DMS 273 (cell line): ENCODE data around the gene KAT6B.
"Not testable (repeated sequence)": the region's sequence is repeated elsewhere in the genome, so short reads cannot be mapped to it uniquely, and the experiment has no call there.

ENCODE experiments used
- DNase-seq: peaks from one replicate; lab custom pipeline; 2025; ENCODE audit not compliant: unreplicated experiment; lab: John Stamatoyannopoulos, UW

Gene KAT6B

DNA sequence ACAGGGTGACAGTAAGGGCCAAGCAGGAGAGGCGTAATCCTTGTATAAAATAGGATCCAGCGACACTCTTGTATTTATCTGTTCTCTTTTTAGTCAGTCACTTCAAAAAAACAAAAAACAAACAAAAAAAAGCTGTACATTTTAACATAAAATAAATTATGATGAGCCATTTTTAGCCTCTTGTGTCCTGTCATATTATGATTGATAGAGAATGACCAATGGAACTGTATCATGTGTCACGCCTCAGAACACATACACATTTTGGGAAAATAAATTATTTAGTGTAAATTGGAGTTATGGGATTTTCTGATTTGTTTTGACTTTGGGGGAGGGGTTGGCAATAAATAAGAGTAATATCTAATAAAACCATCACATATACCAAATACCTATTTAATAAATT, 205.7 kb downstream of the KAT6B start:
- DNase-seq = no peak

DNA sequence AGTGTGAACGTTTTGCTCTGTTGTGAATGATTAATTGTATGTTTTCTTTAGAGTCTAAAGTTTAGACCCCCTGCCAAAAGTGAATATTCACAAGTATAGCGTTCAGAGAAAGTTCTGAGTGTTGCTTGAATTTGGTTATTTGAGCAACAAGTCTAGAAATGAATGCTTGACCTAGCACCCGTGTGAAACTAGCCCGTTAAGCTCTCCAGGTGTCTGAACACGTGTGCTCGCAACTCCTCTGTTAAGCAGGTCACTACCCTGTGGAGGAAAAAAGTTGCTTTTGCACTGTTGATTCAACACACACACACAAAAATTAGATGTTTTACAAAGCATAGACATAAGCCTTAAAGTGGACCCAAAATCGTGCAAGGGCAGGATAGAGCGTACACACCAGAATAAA, 206.4 kb downstream of the KAT6B start:
- DNase-seq = no peak

DNA sequence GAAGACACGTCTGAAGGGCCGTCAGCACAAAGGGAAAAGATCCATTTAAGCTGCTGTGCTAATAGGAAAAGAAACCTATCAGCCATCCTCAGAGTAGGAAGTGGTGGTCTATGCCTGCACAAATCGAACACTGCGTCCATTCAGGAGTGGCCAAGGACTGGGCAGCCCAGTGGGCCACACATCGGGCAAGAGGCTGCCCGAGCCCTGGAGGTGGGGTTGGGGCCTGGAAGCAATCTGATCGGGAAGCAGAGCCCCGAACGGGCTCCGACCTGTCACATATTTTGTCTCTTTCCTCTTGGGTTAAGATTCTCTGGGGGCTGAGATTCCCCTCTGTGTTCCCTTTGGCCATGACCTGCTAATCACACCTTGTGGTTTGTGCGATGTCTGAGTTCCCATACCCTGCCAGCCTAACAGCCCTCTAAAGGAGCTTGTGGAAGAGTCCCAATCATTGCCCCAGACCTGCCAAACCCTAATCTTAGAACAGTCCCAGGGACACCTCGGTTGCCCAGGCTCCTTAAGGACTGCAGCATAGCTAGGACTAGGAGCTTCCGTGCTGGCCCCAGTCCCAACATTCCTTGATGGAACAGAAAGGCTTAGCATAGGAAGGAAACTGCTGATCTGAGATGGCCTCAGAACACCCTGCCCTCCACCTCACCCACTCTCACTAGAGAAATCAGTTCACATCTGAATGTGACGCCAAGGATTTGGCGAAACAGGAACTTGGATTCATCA, 207.2 kb downstream of the KAT6B start:
- DNase-seq = no peak

DNA sequence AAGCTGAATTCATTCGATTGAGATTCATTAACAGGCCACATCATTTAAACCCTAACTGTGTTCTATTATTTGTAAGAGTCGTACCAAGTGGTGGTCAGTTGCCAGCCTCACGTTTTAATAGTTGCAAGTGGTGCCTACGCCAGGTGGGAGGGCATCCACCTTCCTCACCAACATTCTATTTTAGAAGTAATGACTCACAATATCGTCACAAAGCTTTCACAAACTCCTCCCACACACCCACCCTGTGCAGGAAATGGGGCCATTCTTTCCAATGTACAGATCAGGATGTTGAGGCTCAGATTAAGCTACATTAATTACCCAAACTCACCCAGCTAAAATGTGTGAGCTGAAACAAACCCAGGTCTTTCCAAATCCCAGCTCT, 207.7 kb downstream of the KAT6B start:
- no peak for DNase-seq

- DNase-seq = no peak
Observed at GRCh38 chr10:75034714-75035258, 208.4 kb downstream of the KAT6B start.

GRCh38 chr10:75035975-75036708, 209.7 kb downstream of the KAT6B start:
- DNase-seq = no peak

DNA sequence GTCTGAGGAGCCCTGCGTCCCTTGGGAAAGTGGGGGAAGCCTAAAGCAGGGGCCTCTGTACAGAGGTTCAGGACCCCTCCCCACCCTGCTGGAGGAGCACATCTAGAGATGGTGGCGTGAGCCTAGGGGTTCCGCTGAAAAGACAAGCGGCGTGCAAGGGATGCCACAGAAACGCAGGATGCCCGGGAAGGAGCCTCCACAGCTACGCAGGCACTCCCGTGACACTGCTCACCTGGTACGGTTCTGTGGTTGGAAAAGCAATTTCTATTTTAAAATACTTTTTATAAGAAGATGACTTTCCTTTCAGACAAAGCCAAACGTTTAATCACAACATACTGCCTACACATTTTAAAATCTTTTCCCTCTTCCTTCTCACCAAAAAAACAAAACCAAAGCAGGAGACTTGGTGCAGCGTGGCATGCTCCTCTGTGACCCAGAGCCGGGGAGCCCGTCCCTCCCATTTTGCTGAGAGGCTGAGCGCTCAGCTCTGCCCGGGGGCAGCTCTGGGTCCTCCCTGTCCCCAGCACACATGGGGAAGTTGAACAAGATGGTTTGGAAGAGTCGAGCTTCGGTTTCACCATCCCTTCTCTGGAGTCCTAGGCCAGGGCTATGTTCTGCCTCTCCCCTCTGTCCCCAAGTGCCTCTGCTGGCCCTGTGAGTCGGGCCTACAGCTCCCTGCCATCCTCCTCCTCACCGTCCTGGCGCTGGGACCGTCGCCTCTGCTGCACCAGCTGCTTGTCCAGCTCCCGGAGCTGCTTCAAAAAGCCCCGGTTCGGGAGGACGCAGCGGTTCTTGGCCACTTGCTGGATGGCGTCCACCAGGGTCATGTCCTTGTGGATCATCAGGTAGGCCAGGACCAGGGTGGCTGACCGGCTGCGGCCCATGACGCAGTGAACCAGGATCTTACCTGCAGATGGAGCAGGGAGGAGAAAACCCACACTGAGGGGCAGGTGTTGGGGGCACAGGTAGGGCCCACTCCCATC, 211.1 kb downstream of the KAT6B start:
- DNase-seq = no peak

DNA sequence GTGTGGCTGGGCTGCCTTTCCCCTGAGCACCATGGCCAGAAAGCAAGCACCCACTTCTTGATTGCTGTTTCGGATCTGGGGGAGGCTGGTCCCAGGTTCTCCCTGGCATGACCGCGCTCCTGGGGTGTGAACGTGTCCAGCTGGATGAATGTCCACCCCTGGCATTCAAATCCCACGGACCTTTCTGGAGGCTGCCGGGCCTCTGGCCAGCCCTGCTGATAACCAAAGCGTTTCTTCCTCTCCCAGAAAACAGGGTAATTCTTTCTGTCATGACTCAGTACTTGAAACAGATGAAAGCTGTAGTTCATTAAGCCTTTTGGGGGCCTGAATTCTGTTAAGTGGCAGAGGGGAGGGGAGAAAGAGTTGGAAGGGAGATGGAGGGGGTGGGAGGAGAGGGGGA, 211.9 kb downstream of the KAT6B start:
- no peak for DNase-seq

- no peak for DNase-seq
Observed at GRCh38 chr10:75040576-75040975, 214.2 kb downstream of the KAT6B start.

DNA sequence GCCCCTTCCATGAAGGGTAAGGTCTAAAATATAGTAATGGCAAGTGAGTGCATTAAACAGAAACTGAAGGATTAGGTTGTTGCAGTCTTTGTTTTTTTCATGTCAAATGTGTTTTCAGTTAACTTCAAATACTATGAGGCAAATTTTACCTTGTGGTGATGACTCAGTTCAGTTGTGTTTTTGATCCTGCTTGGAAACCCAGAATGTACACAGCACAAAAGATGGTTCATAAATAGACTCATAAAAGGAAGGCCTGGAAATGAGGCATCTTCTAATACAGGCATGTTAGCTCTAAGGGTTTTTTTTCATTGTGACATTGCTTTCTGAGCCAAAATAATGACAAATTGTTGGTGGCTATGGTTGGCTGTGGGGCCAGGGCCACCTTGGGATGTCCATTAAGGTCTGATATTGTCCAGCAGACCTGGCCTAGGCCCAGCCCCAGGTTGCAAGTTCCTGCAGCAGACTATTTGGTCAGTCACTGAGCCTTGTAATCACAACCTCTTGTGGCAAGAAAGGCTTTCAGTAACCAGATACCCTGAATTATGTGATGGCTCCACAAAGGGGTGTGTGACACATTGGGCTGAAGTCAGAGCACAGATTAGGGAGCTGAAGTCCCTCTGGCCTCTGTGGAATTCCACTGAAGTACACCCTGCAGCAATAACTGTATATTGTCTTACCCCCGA, 216.0 kb downstream of the KAT6B start:
- DNase-seq = no peak

- DNase-seq = no peak
Observed at GRCh38 chr10:75043256-75044131, 217.1 kb downstream of the KAT6B start.

GRCh38 chr10:75048669-75049098, 222.3 kb downstream of the KAT6B start:
- DNase-seq = no peak

- no peak for DNase-seq
Observed at GRCh38 chr10:75049316-75050148, 223.1 kb downstream of the KAT6B start.

DNA sequence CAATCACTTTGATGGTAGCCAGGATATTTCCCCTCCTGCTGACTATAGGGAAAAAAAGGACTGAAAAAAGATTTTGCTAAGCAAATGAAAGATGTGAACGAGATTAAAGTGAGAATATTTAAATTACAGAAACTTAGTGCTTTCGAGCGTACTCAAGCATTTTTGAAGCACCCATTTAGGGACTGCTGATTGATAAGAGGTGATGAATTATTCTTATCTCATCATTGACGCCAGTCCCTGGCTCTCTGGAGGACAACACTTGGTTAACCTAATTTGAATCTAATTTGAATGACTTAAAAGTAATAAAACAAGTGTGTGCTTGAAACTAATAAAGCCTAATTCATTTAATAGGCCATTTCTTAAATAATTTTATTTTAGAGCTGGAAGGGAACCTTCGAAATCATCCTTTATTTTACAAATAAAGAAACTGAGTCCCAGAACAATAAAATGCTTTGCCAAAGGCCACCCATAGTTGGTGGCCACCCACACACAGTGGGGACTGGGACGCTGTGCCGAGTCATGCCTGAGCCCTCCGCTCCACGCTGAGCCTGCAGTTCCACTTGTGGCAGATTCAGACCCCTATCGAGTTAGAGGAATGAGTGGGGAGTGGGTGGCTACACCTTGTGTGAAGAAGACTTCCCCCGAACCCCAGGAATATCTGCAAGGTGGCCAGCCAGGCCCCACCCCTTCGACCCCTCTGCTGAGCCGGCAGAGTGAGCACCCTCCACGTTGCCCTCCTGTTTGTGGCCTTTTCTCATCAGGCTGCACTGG, 223.9 kb downstream of the KAT6B start:
- DNase-seq = no peak

DNA sequence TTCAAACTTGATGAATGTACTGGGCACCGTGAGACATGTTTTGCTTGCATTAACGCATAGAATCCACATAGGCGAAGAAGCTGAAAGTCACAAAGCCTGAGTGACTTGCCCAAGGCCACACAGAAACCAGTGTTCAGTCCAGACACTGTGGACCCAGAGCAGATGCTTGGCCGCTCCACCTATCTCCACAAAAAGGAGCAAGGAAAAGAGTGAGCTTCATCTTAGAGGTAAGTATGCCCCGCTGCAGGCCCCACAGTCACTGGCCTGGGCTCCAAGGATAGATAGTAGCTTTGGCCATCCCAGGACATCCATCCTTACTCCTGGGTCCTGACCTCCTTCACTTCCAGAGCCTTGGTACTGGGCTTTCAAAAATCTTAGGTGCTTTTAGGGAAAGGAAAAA, 224.9 kb downstream of the KAT6B start:
- no peak for DNase-seq

GRCh38 chr10:75055896-75056406, 229.6 kb downstream of the KAT6B start:
- DNase-seq = not testable (repeated sequence)

DNA sequence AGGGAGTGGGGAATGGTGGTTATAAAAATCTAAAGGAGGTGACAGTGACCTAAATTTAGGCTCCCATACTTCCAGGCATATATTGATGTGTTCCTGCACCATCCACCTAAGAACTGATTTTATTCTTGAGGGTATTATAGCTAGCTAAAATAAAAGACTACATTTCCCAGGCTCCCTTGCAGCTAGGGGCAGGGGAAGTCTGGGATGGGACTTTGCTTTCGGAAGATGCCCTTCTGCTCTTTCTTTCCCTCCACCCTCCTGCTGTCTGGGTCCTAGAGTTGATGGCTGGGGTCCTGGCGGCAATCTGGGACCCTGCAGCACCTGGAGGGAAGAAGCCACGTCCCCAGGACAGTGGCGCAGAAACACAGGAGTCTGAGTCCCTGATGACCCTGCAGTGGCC, 231.3 kb downstream of the KAT6B start:
- DNase-seq = no peak

DNA sequence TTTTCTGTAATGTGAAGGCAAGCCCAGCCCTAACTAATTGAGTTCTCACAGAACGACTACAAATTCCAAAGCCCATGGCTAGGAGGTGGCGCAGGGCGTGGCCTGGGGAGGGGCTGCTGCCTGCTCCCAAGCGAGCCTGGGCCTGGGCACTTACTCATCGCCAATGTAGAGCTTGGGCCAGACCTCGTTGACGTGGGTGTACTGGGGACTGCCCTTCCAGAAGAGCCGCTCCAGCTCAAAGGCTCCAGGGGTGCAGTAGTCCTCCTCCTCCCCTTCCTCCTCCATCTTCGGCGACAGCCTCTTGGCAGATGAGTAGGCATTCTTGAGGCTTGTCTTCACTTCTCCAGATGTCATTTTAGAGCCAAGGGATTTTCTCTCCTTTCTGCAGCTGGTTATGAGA, 231.8 kb downstream of the KAT6B start:
- no peak for DNase-seq
